ENCODE results near the gene HNRNPA3. TPM values are rescaled to one million over a fixed set of nuclear protein-coding genes. Genes with fewer than 3 reads are reported as not detected.

HNRNPA3 gene
- polyA plus RNA-seq, 1 donor from 2014 or later, result 134 TPM

DNA sequence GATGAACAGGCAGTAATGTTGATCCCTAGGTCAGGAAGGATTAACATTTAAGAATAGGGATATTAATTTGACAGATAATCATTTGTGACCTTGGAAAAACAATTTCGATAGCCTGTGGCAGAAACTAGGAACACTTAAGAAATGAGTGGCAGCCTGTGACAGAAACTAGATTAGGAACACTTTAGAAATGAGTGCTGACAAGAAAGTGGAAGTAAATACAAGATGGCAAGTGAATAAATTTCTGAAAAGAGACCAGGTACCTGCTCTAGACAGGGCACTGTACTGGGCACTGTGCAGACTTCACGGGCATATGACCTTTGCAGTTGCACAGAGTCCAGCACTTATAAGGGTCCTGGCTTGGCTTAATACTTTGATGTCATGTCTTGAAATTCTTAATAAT, 5.5 kb upstream of the HNRNPA3 start:
- H3K4me3 ChIP-seq (ENCODE audit: low read length), result no peak overlapping the region
- no peak overlapping the region for H3K4me2 ChIP-seq (ENCODE audit: low read length)
- no peak overlapping the region for H3K27ac ChIP-seq (ENCODE audit: low read length)
- H2AFZ ChIP-seq (ENCODE audit: low read depth, low read length), result no peak overlapping the region
- no peak for TF ChIP-seq POLR2AphosphoS5 (IDR thresholded peaks at IDR 0.05)
- no peak for TF ChIP-seq CTCF (IDR thresholded peaks at IDR 0.05; ENCODE audit: poor library complexity, severe bottlenecking)
- no peak for TF ChIP-seq EZH2 (IDR thresholded peaks at IDR 0.05; ENCODE audit: borderline replicate concordance, insufficient read depth, low read length, poor library complexity, severe bottlenecking)
- TF ChIP-seq SMC3 (conservative IDR thresholded peaks at IDR 0.05; ENCODE audit: poor library complexity), result no peak
- no peak for TF ChIP-seq MXI1 (conservative IDR thresholded peaks at IDR 0.05; ENCODE audit: poor library complexity, severe bottlenecking)
- TF ChIP-seq RAD21 (conservative IDR thresholded peaks at IDR 0.05), result no peak
- TF ChIP-seq TAF1 (IDR thresholded peaks at IDR 0.05; ENCODE audit: low read depth), result no peak
- TF ChIP-seq EP300 (conservative IDR thresholded peaks at IDR 0.05; ENCODE audit: poor library complexity, severe bottlenecking), result no peak
- TF ChIP-seq REST (IDR thresholded peaks at IDR 0.05; ENCODE audit: borderline replicate concordance), result no peak
- no peak overlapping the region for H3K9ac ChIP-seq (ENCODE audit: low read length)
- H3F3A ChIP-seq (ENCODE audit: insufficient read depth, low read length, poor library complexity, severe bottlenecking), result peaks cover 8% of the 10 kb centered on the region
- no peaks in the 10 kb centered on the region for H3K9me3 ChIP-seq (ENCODE audit: low read length)
- no peaks in the 10 kb centered on the region for H3K9me2 ChIP-seq (ENCODE audit: insufficient read depth, low read length)
- H3K36me3 ChIP-seq (ENCODE audit: insufficient read depth, low read length), result no peaks in the 10 kb centered on the region
- no peaks in the 10 kb centered on the region for H3K27me3 ChIP-seq (ENCODE audit: insufficient read depth, low read depth, low read length)
- H4K20me1 ChIP-seq (ENCODE audit: insufficient read depth), result no peaks in the 10 kb centered on the region
- H3K79me2 ChIP-seq (replicated peaks; ENCODE audit: insufficient read depth, low read length), result peaks cover 12% of the 10 kb centered on the region

- H4K20me1 ChIP-seq (ENCODE audit: insufficient read depth), result peaks cover 11% of the 10 kb centered on the region
- TF ChIP-seq EZH2 (IDR thresholded peaks at IDR 0.05; ENCODE audit: borderline replicate concordance, insufficient read depth, low read length, poor library complexity, severe bottlenecking), result no peak
- no peak for TF ChIP-seq EP300 (conservative IDR thresholded peaks at IDR 0.05; ENCODE audit: poor library complexity, severe bottlenecking)
- TF ChIP-seq REST (IDR thresholded peaks at IDR 0.05; ENCODE audit: borderline replicate concordance), result no peak
- TF ChIP-seq MXI1 (conservative IDR thresholded peaks at IDR 0.05; ENCODE audit: poor library complexity, severe bottlenecking), result no peak
- TF ChIP-seq CTCF (IDR thresholded peaks at IDR 0.05; ENCODE audit: poor library complexity, severe bottlenecking), result no peak
- no peak for TF ChIP-seq TAF1 (IDR thresholded peaks at IDR 0.05; ENCODE audit: low read depth)
- TF ChIP-seq SMC3 (conservative IDR thresholded peaks at IDR 0.05; ENCODE audit: poor library complexity), result no peak
- no peak for TF ChIP-seq POLR2AphosphoS5 (IDR thresholded peaks at IDR 0.05)
- H3K27ac ChIP-seq (ENCODE audit: low read length), result peak overlapping the region; percentile 100
- H3K27me3 ChIP-seq (ENCODE audit: insufficient read depth, low read depth, low read length), result no peaks in the 10 kb centered on the region
- H3K9me2 ChIP-seq (ENCODE audit: insufficient read depth, low read length), result no peaks in the 10 kb centered on the region
- peaks cover 8% of the 10 kb centered on the region for H3F3A ChIP-seq (ENCODE audit: insufficient read depth, low read length, poor library complexity, severe bottlenecking)
- no peaks in the 10 kb centered on the region for H3K36me3 ChIP-seq (ENCODE audit: insufficient read depth, low read length)
- H3K9ac ChIP-seq (ENCODE audit: low read length), result peak overlapping the region; percentile 95
- H2AFZ ChIP-seq (ENCODE audit: low read depth, low read length), result no peak overlapping the region
- H3K79me2 ChIP-seq (replicated peaks; ENCODE audit: insufficient read depth, low read length), result peaks cover 35% of the 10 kb centered on the region
- H3K9me3 ChIP-seq (ENCODE audit: low read length), result no peaks in the 10 kb centered on the region
- H3K4me2 ChIP-seq (ENCODE audit: low read length), result peak overlapping the region; percentile 84
- peak overlapping the region; percentile 73 for H3K4me3 ChIP-seq (ENCODE audit: low read length)
Observed at GRCh38 chr2:177211169-177211568, 1.4 kb upstream of the HNRNPA3 start.
